HEK293 (cell line): ENCODE data around the gene VPS33A.

Experiments
- AEBP2 ChIP-seq: fragments of 450-650 bp; formaldehyde crosslinking; IDR thresholded peaks from 2 replicates; pipeline ENCODE4 v1.5.1; 2016; ENCODE audit warnings: missing biosample characterization, missing genetic modification characterization, borderline replicate concordance
- ATF2 ChIP-seq: fragments of 450-650 bp; formaldehyde crosslinking; IDR thresholded peaks from 2 replicates; pipeline ENCODE4 v1.5.1; 2016; ENCODE audit warnings: missing biosample characterization, missing genetic modification characterization, low read depth
- BCL6B ChIP-seq: fragments of 450-650 bp; formaldehyde crosslinking; IDR thresholded peaks from 2 replicates; pipeline ENCODE4 v1.5.1; 2017; ENCODE audit warnings: missing biosample characterization, missing genetic modification characterization
- EGR2 ChIP-seq: fragments of 450-650 bp; formaldehyde crosslinking; IDR thresholded peaks from 2 replicates; pipeline ENCODE4 v1.5.1; 2016; ENCODE audit warnings: low read depth, missing biosample characterization, missing genetic modification characterization
- KLF16 ChIP-seq: fragments of 450-650 bp; formaldehyde crosslinking; IDR thresholded peaks from 2 replicates; pipeline ENCODE4 v1.5.1; 2017; ENCODE audit warnings: missing biosample characterization, missing genetic modification characterization
- KLF17 ChIP-seq: fragments of 450-650 bp; formaldehyde crosslinking; IDR thresholded peaks from 2 replicates; pipeline ENCODE4 v1.5.1; 2016; ENCODE audit warnings: missing biosample characterization, missing genetic modification characterization
- KLF7 ChIP-seq: fragments of 450-650 bp; formaldehyde crosslinking; IDR thresholded peaks from 2 replicates; pipeline ENCODE4 v1.5.1; 2016; ENCODE audit warnings: missing biosample characterization, missing genetic modification characterization, borderline replicate concordance
- RBAK ChIP-seq: fragments of 450-650 bp; formaldehyde crosslinking; IDR thresholded peaks from 2 replicates; pipeline ENCODE4 v1.5.1; 2016; ENCODE audit warnings: missing biosample characterization, missing genetic modification characterization
- SP7 ChIP-seq: fragments of 450-650 bp; formaldehyde crosslinking; IDR thresholded peaks from 2 replicates; pipeline ENCODE4 v1.5.1; 2016; ENCODE audit warnings: missing biosample characterization, missing genetic modification characterization
- ZBTB1 ChIP-seq: fragments of 450-650 bp; formaldehyde crosslinking; IDR thresholded peaks from 2 replicates; pipeline ENCODE4 v1.5.1; 2016; ENCODE audit warnings: missing biosample characterization, missing genetic modification characterization
- ZBTB20 ChIP-seq: fragments of 450-650 bp; formaldehyde crosslinking; IDR thresholded peaks from 2 replicates; pipeline ENCODE4 v1.5.1; 2016; ENCODE audit warnings: missing biosample characterization, missing genetic modification characterization
- ZBTB49 ChIP-seq: fragments of 450-650 bp; formaldehyde crosslinking; IDR thresholded peaks from 2 replicates; pipeline ENCODE4 v1.5.1; 2016; ENCODE audit warnings: missing biosample characterization, missing genetic modification characterization, low read depth
- ZEB2 ChIP-seq: fragments of 450-650 bp; formaldehyde crosslinking; IDR thresholded peaks from 2 replicates; pipeline ENCODE4 v1.5.1; 2016; ENCODE audit warnings: missing biosample characterization, missing genetic modification characterization
- ZFHX2 ChIP-seq: fragments of 450-650 bp; formaldehyde crosslinking; conservative IDR thresholded peaks from 2 replicates; pipeline ENCODE4 v1.5.1; 2016; ENCODE audit warnings: missing biosample characterization, missing genetic modification characterization
- ZFP3 ChIP-seq: fragments of 450-650 bp; formaldehyde crosslinking; IDR thresholded peaks from 2 replicates; pipeline ENCODE4 v1.5.1; 2016; ENCODE audit warnings: low read depth, missing biosample characterization, missing genetic modification characterization
- ZNF140 ChIP-seq: fragments of 450-650 bp; formaldehyde crosslinking; IDR thresholded peaks from 2 replicates; pipeline ENCODE4 v1.5.1; 2016; ENCODE audit warnings: missing biosample characterization, missing genetic modification characterization
- ZNF184 ChIP-seq: fragments of 450-650 bp; IDR thresholded peaks from 2 replicates; pipeline ENCODE4 v1.5.1; 2018; ENCODE audit warnings: missing biosample characterization, mild to moderate bottlenecking, missing genetic modification characterization
- ZNF2 ChIP-seq: fragments of 450-650 bp; formaldehyde crosslinking; IDR thresholded peaks from 2 replicates; pipeline ENCODE4 v1.5.1; 2016; ENCODE audit warnings: missing biosample characterization, missing genetic modification characterization
- ZNF202 ChIP-seq: fragments of 450-650 bp; formaldehyde crosslinking; IDR thresholded peaks from 2 replicates; pipeline ENCODE4 v1.5.1; 2016; ENCODE audit warnings: missing biosample characterization, missing genetic modification characterization, borderline replicate concordance
- ZNF266 ChIP-seq: fragments of 450-650 bp; formaldehyde crosslinking; IDR thresholded peaks from 2 replicates; pipeline ENCODE4 v1.5.1; 2016; ENCODE audit warnings: missing biosample characterization, missing genetic modification characterization, low read depth
- ZNF292 ChIP-seq: fragments of 450-650 bp; formaldehyde crosslinking; IDR thresholded peaks from 2 replicates; pipeline ENCODE4 v1.5.1; 2016; ENCODE audit warnings: low read depth, missing biosample characterization, missing genetic modification characterization, borderline replicate concordance
- ZNF324 ChIP-seq: fragments of 450-650 bp; formaldehyde crosslinking; IDR thresholded peaks from 2 replicates; pipeline ENCODE4 v1.5.1; 2016; ENCODE audit warnings: missing biosample characterization, missing genetic modification characterization
- ZNF350 ChIP-seq: fragments of 450-650 bp; formaldehyde crosslinking; IDR thresholded peaks from 2 replicates; pipeline ENCODE4 v1.5.0; 2017; ENCODE audit warnings: missing biosample characterization, mild to moderate bottlenecking, missing genetic modification characterization
- ZNF391 ChIP-seq: fragments of 450-650 bp; formaldehyde crosslinking; IDR thresholded peaks from 2 replicates; pipeline ENCODE4 v1.5.1; 2016; ENCODE audit warnings: low read depth, missing biosample characterization, missing genetic modification characterization, borderline replicate concordance
- ZNF404 ChIP-seq: fragments of 450-650 bp; formaldehyde crosslinking; IDR thresholded peaks from 2 replicates; pipeline ENCODE4 v1.5.1; 2017; ENCODE audit warnings: missing biosample characterization, missing genetic modification characterization
- ZNF501 ChIP-seq: fragments of 450-650 bp; formaldehyde crosslinking; IDR thresholded peaks from 2 replicates; pipeline ENCODE4 v1.5.1; 2016; ENCODE audit warnings: missing biosample characterization, missing genetic modification characterization
- ZNF510 ChIP-seq: fragments of 450-650 bp; formaldehyde crosslinking; IDR thresholded peaks from 2 replicates; pipeline ENCODE4 v1.5.1; 2018; ENCODE audit warnings: mild to moderate bottlenecking, missing genetic modification characterization, missing biosample characterization; ENCODE audit not compliant: insufficient replicate concordance
- ZNF514 ChIP-seq: fragments of 450-650 bp; formaldehyde crosslinking; IDR thresholded peaks from 2 replicates; pipeline ENCODE4 v1.5.1; 2016; ENCODE audit warnings: missing biosample characterization, missing genetic modification characterization
- ZNF623 ChIP-seq: fragments of 450-650 bp; formaldehyde crosslinking; IDR thresholded peaks from 2 replicates; pipeline ENCODE4 v1.5.1; 2016; ENCODE audit warnings: missing biosample characterization, missing genetic modification characterization
- ZNF654 ChIP-seq: fragments of 450-650 bp; formaldehyde crosslinking; IDR thresholded peaks from 2 replicates; pipeline ENCODE4 v1.5.1; 2016; ENCODE audit warnings: low read depth, missing biosample characterization, missing genetic modification characterization
- ZNF701 ChIP-seq: fragments of 450-650 bp; formaldehyde crosslinking; IDR thresholded peaks from 2 replicates; pipeline ENCODE4 v1.5.1; 2016; ENCODE audit warnings: missing biosample characterization, missing genetic modification characterization
- ZNF768 ChIP-seq: fragments of 450-650 bp; formaldehyde crosslinking; IDR thresholded peaks from 2 replicates; pipeline ENCODE4 v1.5.1; 2018; ENCODE audit warnings: missing biosample characterization, mild to moderate bottlenecking, missing genetic modification characterization
- ZSCAN16 ChIP-seq: fragments of 450-650 bp; formaldehyde crosslinking; IDR thresholded peaks from 2 replicates; pipeline ENCODE4 v1.5.1; 2016; ENCODE audit warnings: missing biosample characterization, missing genetic modification characterization
- ZSCAN30 ChIP-seq: fragments of 450-650 bp; IDR thresholded peaks from 2 replicates; pipeline ENCODE4 v1.5.1; 2018; ENCODE audit warnings: missing biosample characterization, mild to moderate bottlenecking, missing genetic modification characterization, moderate library complexity

Gene VPS33A

GRCh38 chr12:122203301-122204166, 62.8 kb downstream of the VPS33A start, which contains the start of gene B3GNT4 (continued):
- TF ChIP-seq ZNF266 (tag by site-specific recombination) (no peak), ATF2 (tag by site-specific recombination) (no peak), AEBP2 (tag by site-specific recombination) (no peak), ZBTB1 (tag by site-specific recombination) (no peak), ZFP3 (no peak), ZNF292 (no peak), KLF16 (tag by site-specific recombination) (peak; percentile 64; the same call in 1 of the 2 replicates), ZNF140 (tag by site-specific recombination) (no peak), SP7 (tag by site-specific recombination) (peak; percentile 56; the same call in 1 of the 2 replicates), ZNF654 (tag by site-specific recombination) (no peak), ZNF501 (tag by site-specific recombination) (no peak), ZNF202 (tag by site-specific recombination) (no peak), RBAK (no peak), ZNF623 (tag by site-specific recombination) (no peak), ZNF768 (tag by site-specific recombination) (no peak), ZNF2 (tag by site-specific recombination) (no peak), BCL6B (no peak), ZNF514 (tag by site-specific recombination) (no peak), ZNF701 (tag by site-specific recombination) (no peak), ZBTB20 (tag by site-specific recombination) (no peak), ZEB2 (no peak), ZSCAN16 (tag by site-specific recombination) (no peak), KLF7 (no peak), ZBTB49 (no peak), KLF17 (no peak), ZNF184 (tag by site-specific recombination) (no peak), ZNF510 (tag by site-specific recombination) (no peak), ZFHX2 (tag by site-specific recombination) (peak; percentile 97), ZNF404 (no peak), ZSCAN30 (tag by site-specific recombination) (no peak), ZNF350 (no peak), EGR2 (peak; percentile 83), ZNF391 (tag by site-specific recombination) (no peak), ZNF324 (tag by site-specific recombination) (no peak)
